Measurements from ENCODE around the gene FBLN1.

FBLN1 gene

GRCh38 chr22:45537734-45538181, 35.1 kb downstream of the FBLN1 start:
- Histone ChIP-seq H4K20me1 (ENCODE audit: low read depth, low read length) (no peaks in the 10 kb centered on the region), H3K27ac (ENCODE audit: low read depth, low read length) (no peak overlapping the region), H3K4me2 (ENCODE audit: low read depth, low read length, poor library complexity, severe bottlenecking) (no peak overlapping the region), H2AFZ (ENCODE audit: low read depth, low read length, severe bottlenecking) (no peak overlapping the region), H3K79me2 (ENCODE audit: insufficient read depth, low read length) (no peaks in the 10 kb centered on the region), H3K9ac (ENCODE audit: low read length) (no peak overlapping the region), H3K9me3 (ENCODE audit: insufficient read depth, low read length) (no peaks in the 10 kb centered on the region), H3K9me2 (replicated peaks; ENCODE audit: insufficient read depth, low read length) (no peaks in the 10 kb centered on the region), H3K36me3 (ENCODE audit: low read length) (no peaks in the 10 kb centered on the region), H3F3A (ENCODE audit: insufficient read depth) (no peaks in the 10 kb centered on the region), H3K4me3 (ENCODE audit: insufficient read depth, low read length, poor library complexity, severe bottlenecking) (no peak overlapping the region), H3K27me3 (ENCODE audit: low read length) (no peaks in the 10 kb centered on the region)
- TF ChIP-seq EZH2phosphoT487 (conservative IDR thresholded peaks at IDR 0.05; ENCODE audit: low read length) (no peak), CTCF (IDR thresholded peaks at IDR 0.05; ENCODE audit: insufficient read depth, low read length, poor library complexity, severe bottlenecking) (no peak)

- H3F3A ChIP-seq (ENCODE audit: insufficient read depth): no peaks in the 10 kb centered on the region
- H3K9ac ChIP-seq (ENCODE audit: low read length): no peak overlapping the region
- no peaks in the 10 kb centered on the region for H3K9me2 ChIP-seq (replicated peaks; ENCODE audit: insufficient read depth, low read length)
- no peaks in the 10 kb centered on the region for H3K79me2 ChIP-seq (ENCODE audit: insufficient read depth, low read length)
- H3K27ac ChIP-seq (ENCODE audit: low read depth, low read length): no peak overlapping the region
- H3K4me2 ChIP-seq (ENCODE audit: low read depth, low read length, poor library complexity, severe bottlenecking): no peak overlapping the region
- no peak overlapping the region for H3K4me3 ChIP-seq (ENCODE audit: insufficient read depth, low read length, poor library complexity, severe bottlenecking)
- no peaks in the 10 kb centered on the region for H3K9me3 ChIP-seq (ENCODE audit: insufficient read depth, low read length)
- no peak for TF ChIP-seq EZH2phosphoT487 (conservative IDR thresholded peaks at IDR 0.05; ENCODE audit: low read length)
- TF ChIP-seq CTCF (IDR thresholded peaks at IDR 0.05; ENCODE audit: insufficient read depth, low read length, poor library complexity, severe bottlenecking): no peak
- no peaks in the 10 kb centered on the region for H3K27me3 ChIP-seq (ENCODE audit: low read length)
- no peaks in the 10 kb centered on the region for H4K20me1 ChIP-seq (ENCODE audit: low read depth, low read length)
- no peaks in the 10 kb centered on the region for H3K36me3 ChIP-seq (ENCODE audit: low read length)
- no peak overlapping the region for H2AFZ ChIP-seq (ENCODE audit: low read depth, low read length, severe bottlenecking)
Observed at GRCh38 chr22:45538281-45538680, 35.6 kb downstream of the FBLN1 start.

DNA sequence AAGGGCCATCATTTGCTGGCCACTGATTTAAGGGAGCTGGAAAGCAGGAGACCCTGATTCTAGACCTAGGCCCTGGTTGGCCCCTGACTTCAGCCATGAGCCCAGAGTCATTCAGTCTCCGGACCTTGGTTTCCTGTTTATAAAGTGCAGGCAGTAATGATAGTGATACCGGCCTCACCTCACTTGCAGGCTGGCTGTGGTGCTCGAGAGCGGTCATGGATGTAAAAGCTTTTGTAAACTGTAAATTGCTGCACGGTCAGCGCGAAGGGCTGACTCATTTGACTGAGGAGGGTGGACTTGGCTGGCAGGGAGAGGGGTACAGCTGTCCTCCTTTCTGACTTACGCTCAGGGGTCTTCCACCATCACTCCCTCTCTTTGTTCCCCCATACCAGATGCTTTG, 37.4 kb downstream of the FBLN1 start:
- Histone ChIP-seq H3K36me3 (ENCODE audit: low read length) (no peaks in the 10 kb centered on the region), H3K27me3 (ENCODE audit: low read length) (no peaks in the 10 kb centered on the region), H3K4me3 (ENCODE audit: insufficient read depth, low read length, poor library complexity, severe bottlenecking) (no peak overlapping the region), H3K79me2 (ENCODE audit: insufficient read depth, low read length) (no peaks in the 10 kb centered on the region), H3F3A (ENCODE audit: insufficient read depth) (no peaks in the 10 kb centered on the region), H3K9me2 (replicated peaks; ENCODE audit: insufficient read depth, low read length) (no peaks in the 10 kb centered on the region), H3K27ac (ENCODE audit: low read depth, low read length) (no peak overlapping the region), H3K4me2 (ENCODE audit: low read depth, low read length, poor library complexity, severe bottlenecking) (no peak overlapping the region), H2AFZ (ENCODE audit: low read depth, low read length, severe bottlenecking) (no peak overlapping the region), H3K9me3 (ENCODE audit: insufficient read depth, low read length) (no peaks in the 10 kb centered on the region), H3K9ac (ENCODE audit: low read length) (no peak overlapping the region), H4K20me1 (ENCODE audit: low read depth, low read length) (no peaks in the 10 kb centered on the region)
- TF ChIP-seq EZH2phosphoT487 (conservative IDR thresholded peaks at IDR 0.05; ENCODE audit: low read length): no peak
- no peak for TF ChIP-seq CTCF (IDR thresholded peaks at IDR 0.05; ENCODE audit: insufficient read depth, low read length, poor library complexity, severe bottlenecking)
